ENCODE results near the gene ENDOG. TPM values are rescaled to one million over a fixed set of nuclear protein-coding genes. Genes with fewer than 3 reads are reported as not detected.

Gene ENDOG
- total RNA-seq, 1 donor from 2014 or later, result 28.2 TPM

GRCh38 chr9:128782669-128783068 is 35.6 kb upstream of the ENDOG start:
- DNase-seq (ENCODE audit: extremely low spot score in 2 of 2), result no peak
- Histone ChIP-seq H3K27me3 (no peaks in the 10 kb centered on the region), H3K4me3 (no peak overlapping the region), H3K4me1 (peaks cover 2% of the 10 kb centered on the region), H3K9me3 (no peaks in the 10 kb centered on the region), H3K27ac (no peak overlapping the region), H3K36me3 (no peaks in the 10 kb centered on the region)
- intact Hi-C loops (cut with DNase I), result no loop called here
- no peak for TF ChIP-seq CTCF (IDR thresholded peaks at IDR 0.05)
- TF ChIP-seq POLR2AphosphoS5 (IDR thresholded peaks at IDR 0.05; ENCODE audit: insufficient read depth in 1 of 2, low read depth in 1 of 2), result no peak
- TF ChIP-seq POLR2A (IDR thresholded peaks at IDR 0.05), result no peak

GRCh38 chr9:128785427-128785826 is 32.9 kb upstream of the ENDOG start:
- no peak overlapping the region for H3K27ac ChIP-seq
- H3K9me3 ChIP-seq, result no peaks in the 10 kb centered on the region
- H3K4me1 ChIP-seq, result peaks cover 14% of the 10 kb centered on the region
- intact Hi-C loops (cut with DNase I), result no loop called here
- peaks cover 0 to 1% of the 10 kb centered on the region in 2 donors for H3K36me3 ChIP-seq
- TF ChIP-seq CTCF (IDR thresholded peaks at IDR 0.05) (no peak), POLR2AphosphoS5 (IDR thresholded peaks at IDR 0.05; ENCODE audit: insufficient read depth in 1 of 2, low read depth in 1 of 2) (no peak)
- DNase-seq (ENCODE audit: extremely low spot score in 2 of 2), result no peak
- no peak overlapping the region for H3K4me3 ChIP-seq
- H3K27me3 ChIP-seq, result no peaks in the 10 kb centered on the region

- peaks cover 14% of the 10 kb centered on the region for H3K4me1 ChIP-seq
- TF ChIP-seq CTCF (IDR thresholded peaks at IDR 0.05) (no peak), POLR2AphosphoS5 (IDR thresholded peaks at IDR 0.05; ENCODE audit: insufficient read depth in 1 of 2, low read depth in 1 of 2) (peak; percentile 23 to 81)
- H3K9me3 ChIP-seq, result no peaks in the 10 kb centered on the region
- peak within 1 kb of the TSS; percentile 92 for H3K27ac ChIP-seq
- H3K4me3 ChIP-seq, result peak within 1 kb of the TSS; percentile 98 to 99
- peaks cover 0 to 16% of the 10 kb centered on the region in 2 donors for H3K36me3 ChIP-seq
- intact Hi-C loops (cut with DNase I), result no loop called here
- no peaks in the 10 kb centered on the region for H3K27me3 ChIP-seq
- no peak for DNase-seq (ENCODE audit: extremely low spot score in 2 of 2)
Measured at GRCh38 chr9:128786681-128787601, 31.4 kb upstream of the ENDOG start, which contains the start of gene TBC1D13. Gene TBC1D13, plus strand, starts transcription at chr9:128787253. Its CDS starts 101 bp downstream, at chr9:128787354.

GRCh38 chr9:128787659-128788058 is 30.6 kb upstream of the ENDOG start:
- intact Hi-C loops (cut with DNase I), result no loop called here
- Histone ChIP-seq H3K9me3 (no peaks in the 10 kb centered on the region), H3K4me1 (peaks cover 14% of the 10 kb centered on the region), H3K36me3 (peaks cover 0 to 23% of the 10 kb centered on the region in 2 donors), H3K27ac (peak overlapping the region; percentile 92), H3K4me3 (peak overlapping the region; percentile 98 to 99), H3K27me3 (no peaks in the 10 kb centered on the region)
- TF ChIP-seq POLR2A (IDR thresholded peaks at IDR 0.05), result no peak
- TF ChIP-seq CTCF (IDR thresholded peaks at IDR 0.05), result no peak
- TF ChIP-seq POLR2AphosphoS5 (IDR thresholded peaks at IDR 0.05; ENCODE audit: insufficient read depth in 1 of 2, low read depth in 1 of 2), result no peak
- no peak for DNase-seq (ENCODE audit: extremely low spot score in 2 of 2)

- H3K27me3 ChIP-seq, result no peaks in the 10 kb centered on the region
- TF ChIP-seq POLR2A (IDR thresholded peaks at IDR 0.05) (no peak), CTCF (IDR thresholded peaks at IDR 0.05) (no peak), POLR2AphosphoS5 (IDR thresholded peaks at IDR 0.05; ENCODE audit: insufficient read depth in 1 of 2, low read depth in 1 of 2) (no peak)
- H3K4me3 ChIP-seq, result no peak overlapping the region
- peaks cover 14% of the 10 kb centered on the region for H3K4me1 ChIP-seq
- DNase-seq (ENCODE audit: extremely low spot score in 2 of 2), result no peak
- peaks cover 0 to 31% of the 10 kb centered on the region in 2 donors for H3K36me3 ChIP-seq
- intact Hi-C loops (cut with DNase I), result no loop called here
- H3K9me3 ChIP-seq, result no peaks in the 10 kb centered on the region
- no peak overlapping the region for H3K27ac ChIP-seq
Measured at GRCh38 chr9:128788445-128788844, 29.9 kb upstream of the ENDOG start.
